HG02642 (cell line): ENCODE data around the gene TYMS.

Experiments
- ATAC-seq: cut with Tn5 transposase; IDR thresholded peaks from one replicate; pipeline ENCODE4 v1.9.1; 2021; ENCODE audit warnings: mild to moderate bottlenecking; ENCODE audit not compliant: unreplicated experiment, poor library complexity

TYMS gene

DNA sequence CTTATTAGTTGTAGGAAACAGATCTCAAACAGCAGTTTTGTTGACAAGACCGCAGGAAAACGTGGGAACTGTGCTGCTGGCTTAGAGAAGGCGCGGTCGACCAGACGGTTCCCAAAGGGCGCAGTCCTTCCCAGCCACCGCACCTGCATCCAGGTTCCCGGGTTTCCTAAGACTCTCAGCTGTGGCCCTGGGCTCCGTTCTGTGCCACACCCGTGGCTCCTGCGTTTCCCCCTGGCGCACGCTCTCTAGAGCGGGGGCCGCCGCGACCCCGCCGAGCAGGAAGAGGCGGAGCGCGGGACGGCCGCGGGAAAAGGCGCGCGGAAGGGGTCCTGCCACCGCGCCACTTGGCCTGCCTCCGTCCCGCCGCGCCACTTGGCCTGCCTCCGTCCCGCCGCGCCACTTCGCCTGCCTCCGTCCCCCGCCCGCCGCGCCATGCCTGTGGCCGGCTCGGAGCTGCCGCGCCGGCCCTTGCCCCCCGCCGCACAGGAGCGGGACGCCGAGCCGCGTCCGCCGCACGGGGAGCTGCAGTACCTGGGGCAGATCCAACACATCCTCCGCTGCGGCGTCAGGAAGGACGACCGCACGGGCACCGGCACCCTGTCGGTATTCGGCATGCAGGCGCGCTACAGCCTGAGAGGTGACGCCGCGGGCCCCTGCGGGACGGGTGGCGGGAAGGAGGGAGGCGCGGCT, at the start of gene TYMS:
TSS of gene TYMS (plus strand) at position 343 of the 690 bp plus-strand sequence. CDS start at position 433, 90 bp downstream.
- ATAC-seq, result peak; percentile 58

DNA sequence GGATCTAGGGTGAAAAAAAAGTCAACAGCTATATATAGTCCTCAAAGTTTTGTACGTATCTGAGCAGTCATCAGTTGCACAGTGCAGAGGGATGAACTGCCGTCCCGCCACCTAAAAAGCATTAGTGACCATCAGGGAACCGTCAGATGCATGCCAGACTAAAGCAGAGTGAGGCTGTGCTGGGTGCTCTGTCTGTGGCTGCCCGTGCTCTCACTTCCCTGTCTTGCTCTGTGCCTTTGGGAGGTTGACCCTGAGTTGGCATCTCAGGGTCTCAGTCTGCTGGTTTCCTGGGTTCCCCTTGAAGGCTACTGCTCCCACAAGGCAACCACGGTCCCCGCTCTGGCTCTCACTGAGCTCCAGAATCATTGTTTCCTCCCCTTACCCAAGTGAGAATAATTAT, 49.5 kb upstream of the TYMS start:
- no peak for ATAC-seq

DNA sequence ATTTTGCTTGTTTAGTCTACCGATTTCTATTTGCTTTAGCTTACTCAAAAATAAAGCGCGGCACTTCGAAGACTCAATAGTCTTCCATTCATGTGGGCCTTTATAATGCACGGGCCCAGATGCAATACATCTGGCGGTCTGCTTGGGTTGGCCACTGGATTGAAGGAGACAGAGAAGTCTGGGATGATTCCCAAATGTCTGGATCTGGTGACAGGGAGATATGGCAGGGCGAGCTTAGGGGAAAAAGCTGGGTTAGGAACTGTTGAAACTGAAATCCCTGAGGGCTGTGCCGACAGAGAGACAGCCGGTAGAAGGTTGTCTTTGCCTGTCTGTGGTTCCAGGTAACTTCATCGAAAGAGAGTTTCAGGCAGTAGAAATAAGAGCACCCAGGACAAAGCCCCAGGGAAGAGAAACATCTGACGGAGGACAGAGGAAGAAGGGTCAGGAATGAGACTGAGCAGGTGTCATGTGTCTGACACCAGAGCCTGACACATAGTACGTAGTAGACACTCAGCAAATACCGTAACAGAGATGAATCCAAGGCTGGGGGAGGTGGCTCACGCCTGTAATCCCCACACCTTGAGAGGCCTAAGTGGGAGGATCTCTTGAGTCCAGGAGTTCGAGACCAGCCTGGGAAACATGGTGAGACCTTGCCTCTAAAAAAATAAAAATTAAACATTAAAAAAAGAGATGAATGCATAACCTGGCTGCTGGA, 47.1 kb upstream of the TYMS start:
- no peak for ATAC-seq

DNA sequence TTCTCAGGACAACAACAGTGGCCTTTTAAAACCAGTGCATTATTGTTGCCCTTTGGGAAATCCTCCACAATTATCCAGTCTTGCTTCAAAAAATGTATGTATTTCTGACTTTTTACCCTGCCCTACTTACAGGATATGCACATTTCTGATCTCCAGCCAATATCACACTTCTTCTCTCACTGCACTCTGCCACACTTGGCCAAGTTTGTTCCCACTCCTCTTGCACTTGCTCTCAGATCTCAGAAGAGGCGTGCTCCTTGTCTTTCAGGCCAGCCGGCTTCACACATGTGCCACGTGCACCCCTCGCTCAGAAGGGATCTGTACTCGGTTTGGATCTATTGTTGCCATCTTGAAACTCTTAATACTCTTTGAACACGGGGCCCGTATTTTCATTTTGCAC, 45.3 kb upstream of the TYMS start:
- ATAC-seq, result no peak

DNA sequence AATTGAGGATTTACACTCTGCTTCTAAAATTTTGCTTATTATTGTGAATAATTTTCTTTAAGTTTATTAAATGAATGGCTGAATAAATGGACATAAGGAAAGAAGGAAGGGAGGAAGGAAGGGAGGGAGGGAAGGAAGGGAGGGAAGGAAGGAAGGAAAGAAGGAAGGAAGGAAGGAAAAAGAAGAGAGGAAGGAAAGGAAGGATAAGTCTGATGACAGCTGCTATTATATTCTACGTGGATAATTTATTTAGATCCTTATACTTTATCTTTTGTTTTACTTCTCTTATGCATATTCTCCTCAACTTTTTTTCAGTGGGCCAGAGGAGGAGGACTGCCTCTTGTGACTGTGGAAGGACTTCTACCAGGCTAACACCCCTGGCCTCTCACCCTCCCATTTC, 43.3 kb upstream of the TYMS start:
- no peak for ATAC-seq

DNA sequence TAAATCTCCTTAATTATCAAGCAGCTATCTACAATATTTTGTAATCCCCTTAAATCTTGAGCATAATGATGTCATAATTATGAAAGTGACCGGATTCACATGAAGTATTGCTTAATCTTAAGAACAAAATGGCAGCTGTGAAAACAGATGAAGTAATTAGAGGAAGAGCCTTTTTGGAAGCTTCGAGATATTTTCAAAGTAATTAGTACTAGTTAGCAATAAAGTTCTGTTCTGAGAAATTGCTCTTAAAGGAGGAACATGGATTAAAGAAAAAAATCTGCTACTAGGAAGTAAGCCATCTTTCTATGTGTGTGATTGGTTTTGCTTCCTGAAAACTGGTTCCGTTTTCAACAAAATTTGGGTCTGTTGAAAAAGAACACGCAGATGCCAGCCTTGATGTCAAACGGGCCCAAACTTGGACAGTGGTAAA, 42.3 kb upstream of the TYMS start:
- ATAC-seq, result no peak

DNA sequence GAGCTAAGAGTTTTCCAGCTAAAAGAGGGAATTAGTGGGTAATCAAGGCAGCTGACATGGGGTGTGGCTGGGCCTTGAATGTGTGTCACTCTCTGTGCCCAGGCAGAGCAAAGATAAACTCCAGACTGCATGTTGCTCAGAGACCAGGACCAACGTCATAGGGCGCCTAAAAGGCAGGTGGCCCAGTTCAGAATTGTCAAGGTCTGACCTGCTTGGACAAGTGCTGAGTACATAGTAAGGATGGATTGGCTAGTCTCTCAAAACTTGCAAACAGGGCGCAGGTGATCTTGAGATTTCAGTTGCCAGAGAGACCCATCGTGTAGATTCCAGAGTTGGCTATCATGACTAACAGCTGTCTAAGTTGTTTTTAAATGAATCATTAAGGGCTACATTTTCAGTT, 41.7 kb upstream of the TYMS start:
- no peak for ATAC-seq

DNA sequence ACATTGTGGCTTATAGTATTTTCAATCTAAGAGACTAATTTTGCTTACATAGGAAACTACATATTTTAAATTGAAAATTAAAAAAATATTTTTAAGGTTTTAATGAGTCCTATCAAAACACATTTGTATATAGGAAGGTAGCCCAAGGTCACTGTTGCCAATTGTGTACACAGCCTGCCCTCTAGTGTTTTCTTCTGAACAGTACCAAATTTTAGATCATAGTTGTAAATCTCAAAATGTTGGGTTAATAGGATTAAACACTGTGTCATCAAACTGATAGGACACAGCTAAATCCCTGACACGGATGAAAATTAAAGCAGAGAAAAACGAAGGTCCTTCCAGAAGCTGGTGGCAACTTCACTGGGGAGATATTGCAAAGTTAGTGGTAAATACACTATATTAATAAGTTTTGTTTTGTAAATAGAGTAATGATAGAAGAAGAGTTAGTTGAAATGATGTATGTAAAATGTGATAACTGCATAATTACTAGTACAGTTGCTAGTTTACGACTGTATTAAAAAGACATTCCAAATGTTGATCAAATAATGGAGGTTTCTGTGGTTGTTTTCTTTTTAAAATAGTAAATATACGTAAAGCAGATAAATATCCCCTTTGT, 41.0 kb upstream of the TYMS start:
- ATAC-seq, result no peak

DNA sequence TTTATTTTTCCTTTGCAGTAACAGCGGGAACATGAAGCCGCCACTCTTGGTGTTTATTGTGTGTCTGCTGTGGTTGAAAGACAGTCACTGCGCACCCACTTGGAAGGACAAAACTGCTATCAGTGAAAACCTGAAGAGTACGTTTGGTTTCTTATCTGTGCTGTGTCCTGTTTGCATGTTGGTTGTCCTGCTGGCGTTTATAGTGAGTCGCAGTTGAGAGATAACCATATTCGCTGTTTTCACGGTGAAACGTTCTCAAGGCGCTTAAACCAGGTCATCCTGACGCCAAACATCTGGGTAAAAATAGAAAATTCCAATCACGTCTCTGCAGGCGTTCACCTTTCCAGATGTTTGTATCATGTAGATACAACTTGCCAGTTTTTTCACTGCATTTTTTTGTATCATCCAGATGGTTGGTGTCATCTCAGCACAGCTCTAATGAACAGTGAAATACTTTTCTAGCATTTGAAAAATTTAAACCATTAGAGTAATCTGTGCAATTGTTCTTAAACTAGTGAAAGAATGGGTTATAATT, 39.4 kb upstream of the TYMS start:
- no peak for ATAC-seq

DNA sequence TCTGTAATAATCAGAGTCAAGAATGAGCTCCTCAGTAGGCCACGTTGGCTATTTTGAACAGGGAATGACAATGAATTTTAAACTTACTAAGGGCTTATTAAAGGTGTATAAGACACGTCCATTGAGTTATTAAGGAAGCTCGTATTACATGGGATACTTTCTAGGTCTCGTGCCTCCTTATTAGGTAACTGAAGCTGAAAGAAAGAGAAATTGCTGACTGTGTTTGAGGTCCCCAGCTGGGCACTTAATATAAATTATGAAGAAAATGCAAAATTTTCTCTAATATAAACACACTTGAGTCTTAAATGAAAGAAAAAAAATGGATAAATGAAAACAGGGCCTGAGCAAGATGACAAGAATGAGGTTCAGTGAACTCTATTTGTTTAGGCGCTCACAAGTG, 38.8 kb upstream of the TYMS start:
- no peak for ATAC-seq

DNA sequence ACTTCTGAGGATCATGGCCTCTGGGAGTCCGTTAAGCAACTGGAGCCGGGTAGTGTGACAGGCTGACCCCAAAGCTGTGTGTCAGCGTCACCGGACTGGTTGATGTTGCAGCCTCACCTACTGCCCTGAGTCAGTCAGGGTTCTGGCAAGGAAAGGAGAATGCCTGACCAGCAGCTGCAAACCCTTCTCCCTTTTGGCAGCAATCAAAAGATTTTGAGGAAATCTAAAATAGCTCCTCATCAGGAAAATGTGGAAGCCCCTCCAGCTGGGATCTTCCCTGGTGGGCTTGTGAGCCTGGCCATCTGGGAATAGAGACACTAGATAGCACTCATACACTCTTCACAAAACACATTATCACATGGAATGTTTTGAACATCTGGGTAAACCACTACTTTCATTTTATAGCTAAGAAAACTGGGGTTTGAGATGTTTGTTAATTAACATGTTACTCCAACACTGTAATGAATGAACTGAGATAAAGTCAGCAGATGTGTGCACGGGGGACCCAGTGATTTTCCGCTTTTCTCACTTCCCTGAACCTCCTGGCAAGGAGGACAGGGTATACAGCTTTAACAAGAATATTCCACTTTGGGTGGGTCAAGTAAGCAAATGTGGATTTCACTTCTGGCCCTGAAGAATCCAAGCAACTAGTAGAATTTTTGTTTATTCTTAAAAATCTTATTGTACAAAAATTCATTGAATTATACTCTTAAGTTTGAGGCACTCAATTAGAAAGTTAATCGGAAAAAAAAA, 36.0 kb upstream of the TYMS start:
- ATAC-seq, result no peak

DNA sequence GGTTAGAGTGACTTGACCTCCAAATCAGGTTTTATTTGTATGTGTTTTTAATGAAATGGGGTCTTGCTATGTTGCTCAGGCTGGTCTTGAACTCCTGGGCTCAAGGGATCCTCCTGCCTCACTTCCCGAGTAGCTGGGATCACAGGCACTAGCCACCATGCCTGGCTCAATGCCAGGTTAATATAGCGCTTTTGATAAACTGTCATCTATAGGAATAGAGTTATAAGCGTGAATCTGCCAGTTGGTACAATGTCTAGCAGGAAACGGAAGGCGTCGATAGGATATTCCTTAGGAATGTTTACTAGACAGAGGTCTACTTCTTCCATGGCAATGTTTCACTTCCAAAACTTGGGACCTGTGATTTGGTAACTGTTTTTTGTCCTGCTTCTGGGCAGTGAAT, 35.2 kb upstream of the TYMS start:
- ATAC-seq, result no peak

DNA sequence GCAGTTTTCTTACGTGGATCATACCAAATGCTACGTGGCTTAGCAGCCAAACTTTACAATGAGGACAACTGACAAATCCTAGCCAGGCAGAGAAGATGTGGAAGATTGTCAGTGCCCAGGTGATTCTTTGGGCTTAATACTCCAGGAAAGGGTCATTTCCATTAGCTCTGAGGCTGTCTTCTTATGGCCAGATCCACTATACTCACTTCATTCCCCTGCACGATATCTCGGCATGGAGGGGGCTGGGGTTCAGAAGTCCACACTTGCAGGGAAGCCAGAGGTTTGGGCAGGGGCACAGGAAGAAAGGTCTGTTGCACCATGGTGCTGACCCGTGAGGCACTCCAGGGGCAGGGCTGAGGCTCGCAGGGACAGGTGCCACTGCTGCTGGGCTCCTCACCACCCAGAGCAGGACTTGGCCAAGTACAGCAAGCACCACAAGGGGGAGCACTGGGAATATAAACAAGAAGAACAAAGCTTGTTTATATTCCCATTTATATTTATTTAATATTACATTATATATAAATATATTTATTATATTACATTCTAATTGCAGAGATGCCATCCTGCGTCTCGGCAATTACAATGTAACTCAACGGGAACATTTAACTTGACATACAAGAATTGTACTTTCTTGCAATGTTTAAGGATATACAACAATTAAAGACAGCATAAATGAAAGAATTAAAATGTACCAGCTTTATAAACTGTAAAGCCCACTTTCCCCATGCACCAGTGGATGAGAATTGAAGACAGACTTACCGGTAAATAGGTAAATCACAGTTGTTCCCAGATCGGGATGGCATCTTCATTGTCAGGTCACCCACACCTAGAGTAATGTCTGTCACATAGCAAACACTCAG, 33.5 kb upstream of the TYMS start:
- ATAC-seq, result peak; percentile 64

DNA sequence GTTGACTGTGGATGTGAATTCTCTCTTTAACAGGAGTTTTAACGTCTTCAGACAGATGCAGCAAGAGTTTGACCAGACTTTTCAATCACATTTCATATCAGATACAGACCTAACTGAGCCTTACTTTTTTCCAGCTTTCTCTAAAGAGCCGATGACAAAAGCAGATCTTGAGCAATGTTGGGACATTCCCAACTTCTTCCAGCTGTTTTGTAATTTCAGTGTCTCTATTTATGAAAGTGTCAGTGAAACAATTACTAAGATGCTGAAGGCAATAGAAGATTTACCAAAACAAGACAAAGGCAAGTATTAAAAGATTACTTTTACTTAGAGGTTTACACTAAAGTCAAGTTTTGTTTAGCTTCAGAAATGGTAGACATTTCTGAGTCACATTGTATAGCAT, 30.2 kb upstream of the TYMS start:
- no peak for ATAC-seq

DNA sequence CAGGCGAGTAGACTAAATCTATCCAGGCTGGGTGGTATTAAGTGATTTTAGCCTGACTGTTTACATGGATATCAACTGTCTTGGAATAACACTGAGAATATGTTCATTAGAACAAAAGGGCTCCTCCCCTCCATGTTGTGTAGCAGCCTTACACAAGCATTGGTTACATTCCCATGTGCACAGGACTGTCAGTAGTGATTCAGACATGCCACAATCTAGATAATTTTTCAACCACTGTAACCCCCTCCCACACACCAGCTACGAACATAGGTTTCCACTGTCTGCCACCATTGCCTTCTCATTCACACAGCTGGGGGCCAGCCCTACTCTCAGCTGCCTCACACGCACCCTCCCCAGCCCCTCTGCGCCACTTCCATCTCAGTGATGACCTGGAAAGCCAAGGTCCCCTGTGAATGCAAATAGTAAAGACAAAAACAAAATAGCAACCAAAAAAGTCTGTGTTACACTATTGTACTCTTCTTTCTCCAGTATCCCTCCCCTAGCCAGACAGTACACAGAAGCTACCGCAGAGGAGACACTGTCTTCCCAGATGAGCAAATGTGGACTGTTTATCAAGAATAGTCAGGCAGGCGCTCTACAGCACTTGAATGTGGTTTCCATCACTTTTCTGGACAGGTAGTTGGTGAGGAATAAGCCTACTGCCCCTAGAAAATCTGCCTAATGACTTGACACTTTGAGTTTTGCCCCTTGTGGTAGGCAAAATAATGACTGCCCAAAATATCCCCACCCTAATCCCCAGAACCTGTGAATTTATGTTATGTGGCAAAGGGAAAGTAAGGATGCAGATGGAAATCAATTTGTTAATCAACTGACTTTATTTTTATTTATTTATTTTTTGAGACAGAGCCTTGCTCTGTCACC, 27.9 kb upstream of the TYMS start:
- ATAC-seq, result no peak

DNA sequence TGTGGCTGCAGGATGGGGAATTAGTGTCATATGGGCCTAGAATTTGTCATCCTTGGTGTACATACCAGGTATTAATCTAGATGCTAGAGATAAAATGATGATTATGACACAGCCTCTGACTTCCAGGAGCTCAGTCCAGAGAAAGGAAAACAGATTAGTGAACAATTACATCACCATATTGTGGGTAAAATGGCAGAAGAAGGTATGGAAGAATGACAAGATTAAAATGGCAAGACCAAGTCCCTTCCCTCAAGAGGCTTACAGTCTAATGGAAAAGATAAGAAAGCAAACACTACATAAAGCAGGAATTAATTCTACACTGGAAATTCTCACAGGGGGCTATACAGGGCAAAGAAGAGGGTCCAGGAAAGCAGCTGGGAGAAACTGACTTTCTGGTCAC, 25.9 kb upstream of the TYMS start:
- ATAC-seq, result no peak

DNA sequence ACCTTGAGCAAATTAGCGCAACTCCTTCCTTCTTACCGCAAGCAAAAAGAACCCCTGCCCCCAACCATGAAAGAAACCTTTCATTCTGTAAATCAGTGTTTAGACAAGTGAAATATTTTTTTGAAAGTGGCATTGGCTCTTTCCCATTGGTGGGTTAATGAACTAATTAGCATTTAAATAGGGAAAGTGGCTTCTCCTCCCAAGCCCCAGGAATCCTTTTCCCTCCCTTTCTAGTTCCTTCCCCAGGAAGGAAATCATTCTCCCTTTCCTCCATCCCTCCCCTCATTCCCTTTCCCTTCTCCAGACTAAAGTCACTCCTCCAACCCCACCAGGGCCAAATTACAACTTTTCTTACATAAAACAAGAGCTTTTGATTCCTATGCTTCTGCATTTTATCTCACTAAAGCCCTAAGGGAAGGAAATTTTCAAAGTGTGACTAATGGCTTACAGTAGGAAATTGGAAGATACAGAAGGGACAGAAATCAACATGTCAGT, 22.9 kb upstream of the TYMS start:
- ATAC-seq, result no peak

DNA sequence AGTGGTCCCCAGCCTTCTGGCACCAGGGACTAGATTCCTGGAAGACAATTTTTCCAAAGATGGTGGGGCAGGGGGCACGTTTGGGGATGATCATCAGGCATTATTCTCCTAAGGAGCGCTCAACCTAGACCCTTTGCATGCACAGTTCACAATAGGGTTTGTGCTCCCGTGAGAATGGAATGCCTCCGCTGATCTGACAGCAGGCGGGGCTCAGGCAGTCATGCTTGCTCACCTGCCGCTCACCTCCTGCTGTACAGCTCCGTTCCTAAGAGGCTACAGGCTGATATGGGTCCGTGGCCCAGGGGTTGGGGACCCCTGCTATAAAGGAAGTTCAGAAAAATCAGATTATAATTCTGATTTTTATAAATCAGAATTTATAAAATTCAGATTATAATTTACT, 22.3 kb upstream of the TYMS start:
- ATAC-seq, result no peak

DNA sequence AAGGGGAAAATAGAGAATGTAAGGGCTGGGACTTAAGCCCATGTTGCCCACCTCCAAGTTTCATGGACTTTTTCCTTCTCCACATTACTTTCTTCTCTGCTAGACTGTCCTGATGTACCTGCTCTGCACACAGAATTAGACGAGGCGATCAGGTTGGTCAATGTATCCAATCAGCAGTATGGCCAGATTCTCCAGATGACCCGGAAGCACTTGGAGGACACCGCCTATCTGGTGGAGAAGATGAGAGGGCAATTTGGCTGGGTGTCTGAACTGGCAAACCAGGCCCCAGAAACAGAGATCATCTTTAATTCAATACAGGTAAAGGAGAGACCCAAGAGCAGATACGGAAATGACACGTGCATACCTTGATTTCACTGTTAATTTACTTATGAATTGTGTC, 16.2 kb upstream of the TYMS start:
- no peak for ATAC-seq
